ENCODE data around the gene FGB. TPM values are rescaled to one million over a fixed set of nuclear protein-coding genes. Genes with fewer than 3 reads are reported as not detected.

The FGB gene
- total RNA-seq, 4 donors from 2014 or later: 0.94 TPM; not detected in 3

- Histone ChIP-seq H3K4me1 (no peaks in the 10 kb centered on the region), H3K36me3 (no peaks in the 10 kb centered on the region), H3K27ac (no peak overlapping the region), H3K4me3 (replicated peaks in 1 of 3) (no peak overlapping the region), H3K27me3 (no peaks in the 10 kb centered on the region), H3K9me3 (no peaks in the 10 kb centered on the region)
- no peak for DNase-seq
- intact Hi-C loops (cut with DNase I): no loop called here
- TF ChIP-seq CTCF (IDR thresholded peaks at IDR 0.05) (no peak), POLR2A (IDR thresholded peaks at IDR 0.05) (no peak)
- WGBS, 2 donors: 87% methylated on average over 6 of the region's 6 CpGs
These were observed 2.9 kb downstream of the FGB start for GRCh38 chr4:154565704-154566103.

GRCh38 chr4:154566639-154567204 is 3.9 kb downstream of the FGB start:
- no peak overlapping the region for H3K27ac ChIP-seq
- intact Hi-C loops (cut with DNase I): no loop called here
- WGBS, 2 donors: 85 to 86% methylated on average over 5 of the region's 5 CpGs

GRCh38 chr4:154569028-154569427 is 6.2 kb downstream of the FGB start:
- no peaks in the 10 kb centered on the region for H3K4me1 ChIP-seq
- no peak for DNase-seq
- H3K9me3 ChIP-seq: no peaks in the 10 kb centered on the region
- TF ChIP-seq POLR2A (IDR thresholded peaks at IDR 0.05) (no peak), CTCF (IDR thresholded peaks at IDR 0.05) (no peak)
- no peaks in the 10 kb centered on the region for H3K36me3 ChIP-seq
- WGBS, 2 donors: 65 to 74% methylated on average over 3 of the region's 3 CpGs
- intact Hi-C loops (cut with DNase I): no loop called here
- no peak overlapping the region for H3K27ac ChIP-seq
- H3K27me3 ChIP-seq: no peaks in the 10 kb centered on the region
- no peak overlapping the region for H3K4me3 ChIP-seq (replicated peaks in 1 of 3)

More at GRCh38 chr4:154566639-154567204, 3.9 kb downstream of the FGB start:
- H3K36me3 ChIP-seq: no peaks in the 10 kb centered on the region
- no peak for DNase-seq
- H3K9me3 ChIP-seq: no peaks in the 10 kb centered on the region
- H3K27me3 ChIP-seq: no peaks in the 10 kb centered on the region
- no peak overlapping the region for H3K4me3 ChIP-seq (replicated peaks in 1 of 3)
- no peak for TF ChIP-seq CTCF (IDR thresholded peaks at IDR 0.05)
- no peak for TF ChIP-seq POLR2A (IDR thresholded peaks at IDR 0.05)
- H3K4me1 ChIP-seq: no peaks in the 10 kb centered on the region

GRCh38 chr4:154569584-154569983 is 6.8 kb downstream of the FGB start:
- no peaks in the 10 kb centered on the region for H3K36me3 ChIP-seq
- H3K4me1 ChIP-seq: no peaks in the 10 kb centered on the region
- no peak overlapping the region for H3K27ac ChIP-seq
- WGBS, 2 donors: 95 to 97% methylated on average over 5 of the region's 5 CpGs
- intact Hi-C loops (cut with DNase I): no loop called here
- H3K27me3 ChIP-seq: no peaks in the 10 kb centered on the region
- TF ChIP-seq CTCF (IDR thresholded peaks at IDR 0.05) (no peak), POLR2A (IDR thresholded peaks at IDR 0.05) (no peak)
- no peak overlapping the region for H3K4me3 ChIP-seq (replicated peaks in 1 of 3)
- H3K9me3 ChIP-seq: no peaks in the 10 kb centered on the region
- DNase-seq: no peak

GRCh38 chr4:154573190-154573870 is 10.5 kb downstream of the FGB start:
- no peak overlapping the region for H3K4me3 ChIP-seq (replicated peaks in 1 of 3)
- H3K27ac ChIP-seq: no peak overlapping the region
- intact Hi-C loops (cut with DNase I): no loop called here
- no peak for DNase-seq
- 89% methylated on average over 5 of the region's 5 CpGs for WGBS, 2 donors
- no peaks in the 10 kb centered on the region for H3K9me3 ChIP-seq
- no peaks in the 10 kb centered on the region for H3K4me1 ChIP-seq
- TF ChIP-seq POLR2A (IDR thresholded peaks at IDR 0.05) (no peak), CTCF (IDR thresholded peaks at IDR 0.05) (no peak)
- no peaks in the 10 kb centered on the region for H3K36me3 ChIP-seq
- H3K27me3 ChIP-seq: no peaks in the 10 kb centered on the region

Measured in thyroid gland (tissue), 4 donors.